Mononuclear cell (primary cell): Measurements from ENCODE around the gene TK1. TPM values are rescaled to one million over a fixed set of nuclear protein-coding genes. Genes with fewer than 3 reads are reported as not detected.
"Not testable (repeated sequence)": the region's sequence is repeated elsewhere in the genome, so short reads cannot be mapped to it uniquely, and the experiment has no call there.

ENCODE experiments used
- H3K27me3 ChIP-seq: 2 replicates; pipeline ENCODE4 v1.6.0; 2011; ENCODE audit warnings: low read length, control low read depth; ENCODE audit not compliant: insufficient read depth
- H3K4me1 ChIP-seq: 2 replicates; pipeline ENCODE4 v1.5.1; 2011; ENCODE audit warnings: mild to moderate bottlenecking, low read length, control low read depth; ENCODE audit not compliant: insufficient read depth
- H3K4me3 ChIP-seq: 2 replicates; pipeline ENCODE4 v1.5.1; 2011; ENCODE audit warnings: mild to moderate bottlenecking, low read length, moderate library complexity
- H3K9me3 ChIP-seq: 2 replicates; pipeline ENCODE4 v1.5.1; 2011; ENCODE audit warnings: low read depth, mild to moderate bottlenecking, control low read depth, low read length
- total RNA-seq: library from RNA; depleted of rRNA; stranded (reverse); fragments of >200 nt; gene quantifications from one replicate; pipeline ENCODE4 v1.2.3, GENCODE V29; 2012

Gene TK1
- total RNA-seq, 1 donor = 0.94 TPM

DNA sequence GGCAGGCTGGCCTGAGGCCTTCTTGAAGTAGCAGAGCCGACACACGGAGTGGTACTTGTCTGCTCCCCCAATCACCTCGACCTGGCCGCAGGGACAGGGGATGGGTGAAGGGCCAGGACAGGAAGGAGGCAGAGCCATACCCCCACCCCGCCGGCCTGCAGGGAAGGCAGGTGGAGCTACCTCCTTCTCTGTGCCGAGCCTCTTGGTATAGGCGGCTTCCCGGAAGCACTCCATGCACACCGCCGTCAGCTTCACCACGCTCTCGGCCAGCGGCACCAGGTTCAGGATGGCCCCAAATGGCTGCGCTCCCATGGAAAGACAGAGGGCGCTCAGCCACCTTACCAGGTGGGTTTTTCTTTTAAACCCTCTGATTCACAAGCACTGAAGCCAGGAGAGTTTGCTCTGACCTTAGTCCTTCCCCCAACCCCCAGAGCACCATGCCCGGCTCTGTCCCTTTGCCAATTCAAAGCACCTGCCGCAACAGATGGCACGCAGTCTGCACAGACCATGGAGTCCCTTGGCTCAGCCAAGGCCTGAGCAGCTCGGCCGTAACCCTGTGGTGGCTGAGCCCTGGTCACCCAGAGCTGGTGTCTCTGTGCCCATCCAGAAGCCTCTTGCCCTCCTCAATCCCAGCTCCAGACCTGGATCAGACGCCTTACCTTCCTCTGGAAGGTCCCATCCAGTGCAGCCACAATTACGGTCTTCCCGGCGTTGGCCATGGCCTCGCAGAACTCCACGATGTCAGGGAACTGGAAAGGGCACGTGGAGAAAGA lies 11.8 kb downstream of the TK1 start:
- Histone ChIP-seq H3K4me1 (peaks cover 82% of the 10 kb centered on the region), H3K9me3 (no peaks in the 10 kb centered on the region), H3K4me3 (no peak overlapping the region), H3K27me3 (no peaks in the 10 kb centered on the region)

DNA sequence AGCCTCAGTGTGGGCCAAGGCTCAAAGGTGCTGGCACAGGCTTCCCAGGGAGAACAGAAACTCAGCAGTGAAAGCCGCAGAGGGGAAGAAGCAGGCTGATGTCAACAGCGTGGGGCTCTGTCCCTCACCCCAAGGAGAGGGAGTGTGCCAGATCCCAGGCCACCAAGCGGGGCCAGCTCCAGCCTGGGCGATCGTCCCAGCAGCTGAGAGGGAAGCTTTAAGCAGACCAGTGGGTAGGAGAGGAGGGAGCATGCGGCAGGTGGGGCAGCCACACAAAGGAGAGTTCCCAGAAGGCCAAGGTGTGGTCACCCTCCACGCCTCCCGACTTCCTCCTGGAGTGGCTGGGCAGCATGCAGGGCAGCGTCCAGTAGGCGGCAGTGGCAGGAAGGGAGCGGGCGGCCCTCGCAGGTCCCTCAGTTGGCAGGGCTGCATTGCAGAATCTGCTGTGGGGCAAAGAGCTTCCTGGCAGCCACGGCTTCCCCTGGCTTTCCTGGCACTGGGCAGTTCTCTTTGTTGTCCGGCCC lies 12.4 kb downstream of the TK1 start:
- no peaks in the 10 kb centered on the region for H3K9me3 ChIP-seq
- peaks cover 82% of the 10 kb centered on the region for H3K4me1 ChIP-seq
- H3K27me3 ChIP-seq = no peaks in the 10 kb centered on the region
- no peak overlapping the region for H3K4me3 ChIP-seq

DNA sequence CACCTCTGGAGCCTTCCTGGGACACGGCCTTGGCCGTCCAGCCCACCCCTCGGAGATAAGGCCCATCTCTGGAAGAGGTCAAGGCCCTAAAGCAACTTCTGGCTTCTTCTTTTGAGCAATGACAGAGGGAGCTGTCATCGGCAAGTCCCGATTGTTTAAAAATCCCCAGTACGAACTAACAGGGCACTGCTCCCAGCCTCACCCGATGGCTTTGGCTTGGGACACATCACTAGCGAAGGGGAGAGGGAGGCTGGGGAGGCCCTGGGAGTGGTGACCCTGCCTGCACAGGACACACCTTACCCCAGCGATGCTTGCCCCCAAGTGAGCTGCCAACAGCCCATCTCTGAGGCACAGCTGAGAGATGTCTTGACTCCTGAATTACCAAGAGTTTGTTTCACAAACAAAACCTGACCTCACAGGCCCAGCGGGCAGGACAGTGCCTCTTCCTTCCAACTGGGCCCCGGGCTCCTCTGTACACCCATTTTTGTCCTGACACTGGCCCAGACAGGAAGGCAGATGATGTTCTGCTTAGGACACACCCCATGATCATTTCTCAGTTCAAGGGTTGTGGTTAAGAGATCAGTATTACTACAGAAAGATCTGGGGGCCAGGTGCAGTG lies 13.6 kb downstream of the TK1 start:
- Histone ChIP-seq H3K4me1 (peaks cover 81% of the 10 kb centered on the region), H3K9me3 (no peaks in the 10 kb centered on the region), H3K4me3 (no peak overlapping the region), H3K27me3 (no peaks in the 10 kb centered on the region)

DNA sequence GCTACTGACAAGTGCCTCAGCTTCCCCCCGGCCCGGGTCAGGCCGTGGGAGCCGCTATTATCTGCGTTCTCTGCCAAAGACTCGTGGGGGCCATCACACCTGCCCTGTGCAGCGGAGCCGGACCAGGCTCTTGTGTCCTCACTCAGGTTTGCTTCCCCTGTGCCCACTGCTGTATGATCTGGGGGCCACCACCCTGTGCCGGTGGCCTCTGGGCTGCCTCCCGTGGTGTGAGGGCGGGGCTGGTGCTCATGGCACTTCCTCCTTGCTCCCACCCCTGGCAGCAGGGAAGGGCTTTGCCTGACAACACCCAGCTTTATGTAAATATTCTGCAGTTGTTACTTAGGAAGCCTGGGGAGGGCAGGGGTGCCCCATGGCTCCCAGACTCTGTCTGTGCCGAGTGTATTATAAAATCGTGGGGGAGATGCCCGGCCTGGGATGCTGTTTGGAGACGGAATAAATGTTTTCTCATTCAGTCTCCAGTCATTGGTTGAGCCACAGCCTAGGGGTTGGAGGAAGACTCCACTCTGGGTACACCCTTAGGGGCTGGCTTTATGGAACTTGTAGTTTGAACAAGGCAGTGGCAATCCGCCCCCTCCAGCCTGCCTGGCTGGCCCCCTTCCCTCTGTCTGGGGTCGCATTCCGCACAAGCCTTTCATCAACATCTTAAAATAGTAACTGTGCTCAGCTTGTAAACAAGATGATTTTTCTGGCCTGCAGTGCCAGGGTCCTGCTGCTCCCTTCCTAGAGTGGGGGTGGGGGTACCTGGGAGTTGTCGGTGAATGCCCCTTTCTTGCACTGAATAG lies 14.4 kb downstream of the TK1 start:
- Histone ChIP-seq H3K9me3 (no peaks in the 10 kb centered on the region), H3K4me3 (no peak overlapping the region), H3K27me3 (no peaks in the 10 kb centered on the region), H3K4me1 (peaks cover 86% of the 10 kb centered on the region)

DNA sequence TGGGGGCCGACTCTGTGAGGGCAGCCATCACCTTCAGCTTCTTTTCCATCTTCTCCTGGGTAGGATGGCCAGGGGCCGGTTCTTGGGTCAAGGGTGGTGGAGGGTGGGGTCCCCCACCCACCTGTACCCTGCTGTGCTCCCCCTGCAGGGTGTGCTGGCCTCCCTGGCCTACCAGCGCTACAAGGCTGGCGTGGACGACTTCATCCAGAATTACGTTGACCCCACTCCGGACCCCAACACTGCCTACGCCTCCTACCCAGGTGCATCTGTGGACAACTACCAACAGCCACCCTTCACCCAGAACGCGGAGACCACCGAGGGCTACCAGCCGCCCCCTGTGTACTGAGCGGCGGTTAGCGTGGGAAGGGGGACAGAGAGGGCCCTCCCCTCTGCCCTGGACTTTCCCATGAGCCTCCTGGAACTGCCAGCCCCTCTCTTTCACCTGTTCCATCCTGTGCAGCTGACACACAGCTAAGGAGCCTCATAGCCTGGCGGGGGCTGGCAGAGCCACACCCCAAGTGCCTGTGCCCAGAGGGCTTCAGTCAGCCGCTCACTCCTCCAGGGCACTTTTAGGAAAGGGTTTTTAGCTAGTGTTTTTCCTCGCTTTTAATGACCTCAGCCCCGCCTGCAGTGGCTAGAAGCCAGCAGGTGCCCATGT lies 15.1 kb downstream of the TK1 start:
- H3K9me3 ChIP-seq, H3K4me3 ChIP-seq, H3K27me3 ChIP-seq: not testable (repeated sequence)
- peaks cover 82% of the 10 kb centered on the region for H3K4me1 ChIP-seq

DNA sequence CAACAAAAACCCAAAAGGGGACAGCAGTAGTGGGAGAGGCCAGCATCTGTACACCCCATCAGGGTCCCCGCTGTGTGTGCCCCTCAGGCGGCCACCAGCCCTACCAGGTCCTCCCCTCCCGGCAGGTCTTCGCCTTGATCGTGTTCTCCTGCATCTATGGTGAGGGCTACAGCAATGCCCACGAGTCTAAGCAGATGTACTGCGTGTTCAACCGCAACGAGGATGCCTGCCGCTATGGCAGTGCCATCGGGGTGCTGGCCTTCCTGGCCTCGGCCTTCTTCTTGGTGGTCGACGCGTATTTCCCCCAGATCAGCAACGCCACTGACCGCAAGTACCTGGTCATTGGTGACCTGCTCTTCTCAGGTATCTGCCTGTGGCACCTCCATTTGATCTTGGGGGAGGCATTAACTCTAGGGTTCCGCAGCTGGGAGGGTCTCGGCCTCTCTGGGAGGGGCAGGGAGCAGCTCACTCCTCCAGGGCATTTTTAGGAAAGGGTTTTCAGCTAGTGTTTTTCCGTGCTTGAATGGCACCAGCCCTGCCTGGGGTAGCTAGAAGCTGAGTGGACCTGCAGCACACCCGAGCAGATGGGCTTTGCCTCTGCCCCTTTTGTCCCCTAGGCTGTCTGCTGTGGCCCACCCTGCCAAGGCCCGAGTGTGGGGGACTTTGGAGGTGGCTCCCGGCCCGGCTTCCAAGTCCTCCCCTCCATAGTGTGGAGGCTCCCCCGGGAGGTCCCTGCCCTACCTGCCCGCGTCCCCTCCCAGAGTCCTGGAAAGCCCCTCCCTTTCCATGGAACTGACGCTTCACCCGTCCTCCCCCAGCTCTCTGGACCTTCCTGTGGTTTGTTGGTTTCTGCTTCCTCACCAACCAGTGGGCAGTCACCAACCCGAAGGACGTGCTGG lies 15.9 kb downstream of the TK1 start:
- Histone ChIP-seq H3K4me1 (peaks cover 74% of the 10 kb centered on the region), H3K27me3 (no peaks in the 10 kb centered on the region), H3K9me3 (no peaks in the 10 kb centered on the region), H3K4me3 (no peak overlapping the region)

DNA sequence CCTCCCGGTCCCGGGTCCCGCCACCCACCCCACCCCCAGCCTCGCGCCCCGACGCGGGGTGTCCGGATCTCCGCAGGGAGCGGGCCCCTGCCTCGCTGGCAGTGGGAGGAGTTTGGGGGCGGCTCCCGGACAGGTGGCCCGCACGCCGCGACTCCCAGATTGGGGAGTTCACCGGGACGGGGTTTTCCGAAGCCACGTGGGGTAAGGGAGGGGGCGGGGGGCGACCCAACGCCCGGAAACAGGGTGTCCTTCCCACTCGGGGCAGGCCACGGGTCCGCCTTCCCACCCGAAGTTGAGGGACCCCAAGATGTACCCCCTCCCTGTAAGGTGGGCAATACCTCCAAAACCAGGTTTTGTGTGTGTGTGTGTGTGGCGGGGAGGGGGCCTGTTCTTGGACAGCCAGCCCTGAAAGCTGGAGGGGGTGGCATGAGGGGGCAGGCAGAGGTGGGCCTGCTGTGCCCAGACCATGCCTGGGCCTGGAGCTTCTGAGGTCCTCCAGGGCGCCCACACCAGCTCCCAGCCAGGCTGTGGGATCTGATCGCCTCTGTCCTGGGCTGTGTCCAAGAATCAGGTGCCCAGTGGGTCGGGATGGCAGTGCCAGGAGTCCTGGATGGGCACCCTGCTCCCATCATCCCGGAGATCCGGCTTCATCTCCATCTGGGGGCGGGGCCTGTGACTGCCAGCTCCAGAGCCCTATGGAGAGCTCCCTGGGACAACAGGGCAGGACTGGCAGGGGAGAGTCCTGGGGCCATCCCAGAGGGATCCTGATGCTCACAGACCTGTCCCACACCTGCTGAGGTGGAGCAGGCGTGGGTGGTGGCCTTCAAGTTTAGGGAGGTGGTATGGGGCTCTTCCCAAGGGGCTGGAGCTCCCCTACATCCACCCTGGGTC lies 17.7 kb downstream of the TK1 start:
- Histone ChIP-seq H3K4me1 (peaks cover 56% of the 10 kb centered on the region), H3K9me3 (no peaks in the 10 kb centered on the region), H3K27me3 (no peaks in the 10 kb centered on the region), H3K4me3 (peak overlapping the region; percentile 59)

DNA sequence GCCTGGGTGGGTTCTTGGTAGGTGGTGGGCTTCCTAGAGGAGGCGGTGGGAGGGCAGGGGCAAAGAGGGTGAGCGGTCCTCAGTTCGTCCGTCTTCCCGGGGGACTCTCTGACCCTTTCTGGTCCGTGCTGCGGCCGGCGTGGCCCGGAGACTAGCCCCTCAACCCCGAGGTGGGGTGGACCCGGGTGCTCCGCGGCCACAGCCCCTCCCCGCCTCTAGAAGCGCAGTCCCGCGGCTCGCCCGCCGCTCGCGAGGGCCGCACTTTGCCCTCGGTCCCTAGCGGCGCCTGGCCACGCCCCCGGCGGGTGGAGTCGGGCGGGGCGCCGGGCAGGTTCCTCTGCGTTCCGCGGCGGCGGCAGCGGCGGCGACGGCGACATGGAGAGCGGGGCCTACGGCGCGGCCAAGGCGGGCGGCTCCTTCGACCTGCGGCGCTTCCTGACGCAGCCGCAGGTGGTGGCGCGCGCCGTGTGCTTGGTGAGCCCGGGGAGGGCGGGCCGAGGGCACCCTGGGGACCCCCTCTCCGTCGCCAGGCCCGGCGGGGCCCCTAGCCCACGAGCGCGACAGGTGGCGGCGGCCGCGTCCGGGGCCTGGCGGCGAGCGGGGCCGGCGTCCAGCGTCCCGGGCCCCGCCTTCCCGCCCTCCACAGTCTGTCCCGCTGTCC lies 18.5 kb downstream of the TK1 start, which contains the start of gene SYNGR2:
Gene SYNGR2, plus strand, starts transcription at position 340 of the 661 bp plus-strand sequence. Its CDS starts 36 bp downstream, at position 376.
- H3K27me3 ChIP-seq = no peaks in the 10 kb centered on the region
- peaks cover 48% of the 10 kb centered on the region for H3K4me1 ChIP-seq
- H3K4me3 ChIP-seq = peak within 1 kb of the TSS; percentile 59

DNA sequence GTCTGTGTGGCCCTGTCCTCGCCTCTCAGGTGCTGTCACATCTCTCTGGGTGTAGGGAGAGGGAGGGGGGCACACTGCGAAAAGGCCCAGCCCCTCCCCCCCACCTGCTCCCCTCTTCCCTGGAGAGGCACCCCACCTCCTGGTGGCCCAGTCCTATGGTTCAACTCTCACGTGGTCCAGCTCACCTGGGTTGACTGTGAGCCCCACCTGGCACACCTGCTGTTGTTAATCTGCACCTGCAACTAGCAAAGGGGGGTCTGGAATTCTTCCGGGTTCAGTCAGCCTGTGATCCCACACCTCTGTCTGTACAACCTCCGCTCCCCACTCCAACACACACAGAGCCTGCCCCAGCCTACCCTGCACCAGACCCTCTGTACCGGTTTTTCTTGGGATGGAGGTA lies 20.4 kb downstream of the TK1 start:
- H3K4me3 ChIP-seq = no peak overlapping the region
- H3K9me3 ChIP-seq = no peaks in the 10 kb centered on the region
- peaks cover 29% of the 10 kb centered on the region for H3K4me1 ChIP-seq
- H3K27me3 ChIP-seq = no peaks in the 10 kb centered on the region

More for the DNA sequence above, 18.5 kb downstream of the TK1 start, which contains the start of gene SYNGR2:
- H3K9me3 ChIP-seq = no peaks in the 10 kb centered on the region

DNA sequence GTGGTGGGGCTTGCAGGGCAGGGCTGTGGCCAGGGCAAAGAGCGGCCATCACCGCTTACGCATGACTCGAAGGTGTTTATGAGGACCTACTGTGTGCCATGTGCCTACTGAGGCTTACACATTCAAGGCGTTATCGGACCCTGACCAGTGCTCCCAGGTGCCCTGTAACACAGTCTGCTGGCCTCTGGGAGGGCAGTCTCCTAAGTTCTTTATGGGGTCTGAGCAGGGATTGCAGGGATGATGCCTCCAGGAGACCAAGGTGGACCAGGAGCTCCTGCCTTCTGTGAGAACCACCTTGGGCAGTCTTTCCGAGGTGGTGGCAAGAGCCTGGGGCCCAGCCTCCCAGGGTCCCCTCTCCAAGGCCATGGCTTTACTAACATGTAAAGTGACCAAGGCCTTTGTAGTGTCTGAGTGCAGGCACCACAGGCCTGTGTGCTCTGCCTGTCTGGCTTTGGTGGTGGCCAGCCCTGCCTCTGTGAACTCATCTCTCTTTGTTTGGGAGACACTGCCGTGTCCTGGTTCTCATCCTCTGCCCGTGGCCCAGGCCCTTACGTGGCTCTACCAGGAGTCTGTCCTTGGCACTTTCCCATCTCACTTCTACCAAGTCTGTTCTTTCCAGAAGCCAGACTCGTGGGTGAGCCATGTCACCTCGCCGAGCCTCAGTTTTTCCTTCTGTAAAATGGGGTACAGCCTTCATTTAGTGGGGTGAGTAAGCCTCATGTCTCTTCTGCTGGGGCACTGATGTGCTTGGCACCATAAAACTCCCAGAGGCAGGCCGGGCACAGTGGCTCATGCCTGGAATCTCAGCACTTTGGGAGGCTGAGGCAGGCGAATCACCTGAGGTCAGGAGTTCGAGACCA lies 21.9 kb downstream of the TK1 start:
- Histone ChIP-seq H3K4me1 (peaks cover 17% of the 10 kb centered on the region), H3K27me3 (no peaks in the 10 kb centered on the region), H3K9me3 (no peaks in the 10 kb centered on the region), H3K4me3 (no peak overlapping the region)

DNA sequence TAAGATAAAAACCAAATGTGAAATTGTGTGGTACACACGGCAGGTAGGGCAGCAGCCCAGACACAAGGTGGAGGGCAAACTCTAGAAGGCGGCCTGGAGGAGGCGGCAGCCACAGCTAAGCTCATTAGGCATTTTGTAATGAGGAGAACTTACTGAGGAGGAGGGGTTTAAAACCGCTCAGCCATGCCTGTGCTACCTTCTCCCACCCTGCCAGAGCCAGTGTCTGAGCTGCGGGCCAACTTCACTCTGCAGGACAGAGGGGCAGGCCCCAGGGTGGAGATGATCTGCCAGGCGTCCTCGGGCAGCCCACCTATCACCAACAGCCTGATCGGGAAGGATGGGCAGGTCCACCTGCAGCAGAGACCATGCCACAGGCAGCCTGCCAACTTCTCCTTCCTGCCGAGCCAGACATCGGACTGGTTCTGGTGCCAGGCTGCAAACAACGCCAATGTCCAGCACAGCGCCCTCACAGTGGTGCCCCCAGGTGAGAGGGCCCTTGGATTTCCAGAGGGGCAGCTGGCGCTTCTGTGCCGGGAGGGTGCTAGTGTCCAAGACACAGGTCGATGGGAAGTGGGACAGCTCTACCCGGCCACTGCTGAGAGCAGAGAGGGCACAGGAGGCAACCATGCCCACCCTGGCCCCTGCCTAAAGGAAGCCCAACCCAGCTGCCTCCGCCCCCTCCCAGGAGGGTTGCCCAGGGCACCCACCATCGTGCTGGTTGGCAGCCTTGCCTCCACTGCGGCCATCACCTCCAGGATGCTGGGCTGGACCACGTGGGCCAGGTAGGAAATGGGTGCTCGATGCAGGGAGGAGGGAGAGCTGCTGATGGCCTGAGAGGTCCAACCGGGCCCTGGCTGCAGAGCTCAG lies 22.7 kb downstream of the TK1 start:
- Histone ChIP-seq H3K4me3 (no peak overlapping the region), H3K27me3 (no peaks in the 10 kb centered on the region), H3K4me1 (peaks cover 17% of the 10 kb centered on the region), H3K9me3 (no peaks in the 10 kb centered on the region)
